Transverse colon (tissue), 4 donors: ENCODE measurements around the gene SLC30A3. TPM values are rescaled to one million over a fixed set of nuclear protein-coding genes. Genes with fewer than 3 reads are reported as not detected.

Experiments used
- DNase-seq: peaks from one replicate; pipeline ENCODE4 v3.0.0-alpha.2; 2019
- H3K27ac ChIP-seq, 4 donors: fragments of 200-600 bp; sonication (generic); 2 replicates each; pipeline ENCODE4 v1.5.1; 2016 to 2018; ENCODE audit warnings: inconsistent platforms in 4 of 4
- H3K27me3 ChIP-seq: fragments of 200-600 bp; sonication (generic); 2 replicates; pipeline ENCODE4 v1.5.1; 2017; ENCODE audit warnings: inconsistent platforms
- H3K36me3 ChIP-seq, 4 donors: fragments of 200-600 bp; sonication (generic); 2 replicates each; pipeline ENCODE4 v1.5.1; 2017 to 2019; ENCODE audit warnings: inconsistent platforms in 4 of 4
- H3K4me1 ChIP-seq, 4 donors: fragments of 200-600 bp; sonication (generic); 2 replicates each; pipeline ENCODE4 v1.5.1; 2017 to 2020; ENCODE audit warnings: inconsistent platforms in 4 of 4
- H3K4me3 ChIP-seq, 4 donors: fragments of 200-600 bp; sonication (generic); 1 replicate in 1 of 4; 2 replicates in 3 of 4; pipeline versions ENCODE4 v1.5.1 to v1.6.1; 2017 to 2019; ENCODE audit warnings: inconsistent platforms in 4 of 4
- H3K9me3 ChIP-seq, 2 donors: fragments of 200-600 bp; sonication (generic); 2 replicates each; pipeline ENCODE4 v1.5.1; 2017 to 2019; ENCODE audit warnings: inconsistent platforms in 2 of 2
- CTCF ChIP-seq, 5 experiments: fragments of 200-600 bp in 3 of 5; fragments of 450-650 bp in 2 of 5; sonication (generic) in 3 of 5; IDR thresholded peaks; 1 replicate in 2 of 5; 2 replicates in 3 of 5; pipeline ENCODE4 v1.5.1; 2016 to 2017; ENCODE audit warnings: antibody characterized with exemption in 5 of 5, inconsistent platforms in 3 of 5, mild to moderate bottlenecking in 2 of 5, moderate library complexity in 1 of 5
- EP300 ChIP-seq: sonication (generic); formaldehyde crosslinking; IDR thresholded peaks from one replicate; pipeline ENCODE4 v1.6.1; 2017; ENCODE audit warnings: antibody characterized with exemption, low read depth
- POLR2A ChIP-seq: fragments of 450-650 bp; IDR thresholded peaks from one replicate; pipeline ENCODE4 v1.6.1; 2016; ENCODE audit warnings: antibody characterized with exemption, mild to moderate bottlenecking, moderate library complexity
- POLR2AphosphoS5 ChIP-seq, 3 donors: sonication (generic); formaldehyde crosslinking; IDR thresholded peaks; one replicate each; pipeline ENCODE4 v1.6.1; 2016; ENCODE audit warnings: antibody characterized with exemption in 3 of 3
- WGBS, 2 donors: methylation state at CpG; one replicate each; pipeline ENCODE4 v1.1.5; 2018; ENCODE audit warnings: low coverage in 1 of 2; 5-methylcytosine and 5-hydroxymethylcytosine counted together
- in situ Hi-C, 4 donors: fragments of 200-750 bp; cut with MboI; loops; one replicate each; pipeline versions ENCODE4 v1.15.0 to v1.15.1; 2017; ENCODE audit warnings: low sequenced_read_pairs in 3 of 4, low pct_ligation_motif_present in 1 of 4, low pct_unique_long_range_greater_than_20kb in 1 of 4
- intact Hi-C: fragments of 100-400 bp; cut with DNase I; formaldehyde crosslinking; loops from one replicate; pipeline ENCODE4 v1.15.1; 2023; ENCODE audit warnings: low total_unique reads
- total RNA-seq, 4 donors: library from RNA; depleted of rRNA; stranded (reverse); fragments of >200 nt; gene quantifications; one replicate each; pipeline ENCODE4 v1.1.0, GENCODE V29; 2016

Gene SLC30A3
- total RNA-seq, 4 donors from 2014 or later, result 0.60 TPM; not detected in 3

- Histone ChIP-seq H3K4me1 (peaks cover 14 to 36% (median 35%) of the 10 kb centered on the region in 4 donors), H3K36me3 (no peaks in the 10 kb centered on the region), H3K27me3 (peaks cover 100% of the 10 kb centered on the region), H3K27ac (no peak overlapping the region), H3K4me3 (peak overlapping the region in 2 of 4 donors; percentile 18 to 38), H3K9me3 (no peaks in the 10 kb centered on the region)
- in situ Hi-C loops, result no loop called here
- TF ChIP-seq CTCF (IDR thresholded peaks at IDR 0.05) (peak; percentile 25 to 45 (median 38)), POLR2A (no peak)
- intact Hi-C loops, result no loop called here
- peak; percentile 66 for DNase-seq
- 2 to 6% methylated on average over 10 to 47 of the region's 56 CpGs for WGBS, 2 donors
Observed at GRCh38 chr2:27264753-27265535, 2.1 kb upstream of the SLC30A3 start.

GRCh38 chr2:27264253-27264752 is 1.5 kb upstream of the SLC30A3 start:
- Histone ChIP-seq H3K27ac (no peak overlapping the region), H3K27me3 (peaks cover 100% of the 10 kb centered on the region), H3K9me3 (no peaks in the 10 kb centered on the region), H3K4me3 (peak overlapping the region in 2 of 4 donors; percentile 18 to 38), H3K4me1 (peaks cover 14 to 36% (median 35%) of the 10 kb centered on the region in 4 donors), H3K36me3 (no peaks in the 10 kb centered on the region)
- whole genome bisulfite sequencing, 2 donors, result 0 to 1% methylated on average over 12 to 38 of the region's 38 CpGs
- TF ChIP-seq POLR2A, result no peak
- TF ChIP-seq CTCF (IDR thresholded peaks at IDR 0.05), result no peak
- TF ChIP-seq POLR2AphosphoS5 (IDR thresholded peaks at IDR 0.05), result no peak
- TF ChIP-seq EP300, result no peak
- in situ Hi-C loops (no loop called here), intact Hi-C loops (no loop called here)
- DNase-seq, result no peak

- no peak for DNase-seq
- H3K9me3 ChIP-seq, result no peaks in the 10 kb centered on the region
- in situ Hi-C loops, result no loop called here
- no peaks in the 10 kb centered on the region for H3K36me3 ChIP-seq
- H3K4me1 ChIP-seq, result peaks cover 14 to 36% (median 35%) of the 10 kb centered on the region in 4 donors
- peaks cover 100% of the 10 kb centered on the region for H3K27me3 ChIP-seq
- H3K4me3 ChIP-seq, result peak overlapping the region in 3 of 4 donors; percentile 26 to 57 (median 49)
- WGBS, 2 donors, result 0 to 3% methylated on average over 4 to 43 of the region's 46 CpGs
- intact Hi-C loops, result no loop called here
- H3K27ac ChIP-seq, result no peak overlapping the region
- TF ChIP-seq CTCF (IDR thresholded peaks at IDR 0.05) (no peak), POLR2A (no peak), POLR2AphosphoS5 (IDR thresholded peaks at IDR 0.05) (no peak), EP300 (no peak)
Observed at GRCh38 chr2:27263287-27264252, 723 bp upstream of the SLC30A3 start.

GRCh38 chr2:27261926-27262298 is 935 bp downstream of the SLC30A3 start:
- WGBS, 2 donors, result 4% methylated on average over 18 of the region's 40 CpGs; no CpG with 5 or more reads in 1 of the 2 donors
- peaks cover 100% of the 10 kb centered on the region for H3K27me3 ChIP-seq
- no peaks in the 10 kb centered on the region for H3K36me3 ChIP-seq
- TF ChIP-seq POLR2AphosphoS5 (IDR thresholded peaks at IDR 0.05), result no peak
- no peak for TF ChIP-seq CTCF (IDR thresholded peaks at IDR 0.05)
- no peak for TF ChIP-seq POLR2A
- no peak for TF ChIP-seq EP300
- no peak overlapping the region for H3K27ac ChIP-seq
- in situ Hi-C loops (no loop called here), intact Hi-C loops (no loop called here)
- peak overlapping the region in 3 of 4 donors; percentile 26 to 57 (median 49) for H3K4me3 ChIP-seq
- DNase-seq, result no peak
- H3K4me1 ChIP-seq, result peaks cover 14 to 36% (median 35%) of the 10 kb centered on the region in 4 donors
- no peaks in the 10 kb centered on the region for H3K9me3 ChIP-seq
